OCI-LY7 (cell line): ENCODE measurements around the gene APOC3.

Source experiments
- EZH2phosphoT487 ChIP-seq: fragments of 200-600 bp; sonication (generic); IDR thresholded peaks from 2 replicates; pipeline ENCODE4 v1.6.1; 2018; ENCODE audit warnings: low read depth, borderline replicate concordance, mild to moderate bottlenecking, mixed run types, antibody characterized with exemption, low read length, moderate library complexity, mixed read lengths
- TF ChIP-seq, protein P1 (sequence below): fragments of 200-600 bp; sonication (generic); conservative IDR thresholded peaks from 2 replicates; pipeline ENCODE4 v1.5.1; 2014; ENCODE audit warnings: mild to moderate bottlenecking, antibody characterized with exemption, low read length, moderate library complexity, mixed read lengths

DNA sequence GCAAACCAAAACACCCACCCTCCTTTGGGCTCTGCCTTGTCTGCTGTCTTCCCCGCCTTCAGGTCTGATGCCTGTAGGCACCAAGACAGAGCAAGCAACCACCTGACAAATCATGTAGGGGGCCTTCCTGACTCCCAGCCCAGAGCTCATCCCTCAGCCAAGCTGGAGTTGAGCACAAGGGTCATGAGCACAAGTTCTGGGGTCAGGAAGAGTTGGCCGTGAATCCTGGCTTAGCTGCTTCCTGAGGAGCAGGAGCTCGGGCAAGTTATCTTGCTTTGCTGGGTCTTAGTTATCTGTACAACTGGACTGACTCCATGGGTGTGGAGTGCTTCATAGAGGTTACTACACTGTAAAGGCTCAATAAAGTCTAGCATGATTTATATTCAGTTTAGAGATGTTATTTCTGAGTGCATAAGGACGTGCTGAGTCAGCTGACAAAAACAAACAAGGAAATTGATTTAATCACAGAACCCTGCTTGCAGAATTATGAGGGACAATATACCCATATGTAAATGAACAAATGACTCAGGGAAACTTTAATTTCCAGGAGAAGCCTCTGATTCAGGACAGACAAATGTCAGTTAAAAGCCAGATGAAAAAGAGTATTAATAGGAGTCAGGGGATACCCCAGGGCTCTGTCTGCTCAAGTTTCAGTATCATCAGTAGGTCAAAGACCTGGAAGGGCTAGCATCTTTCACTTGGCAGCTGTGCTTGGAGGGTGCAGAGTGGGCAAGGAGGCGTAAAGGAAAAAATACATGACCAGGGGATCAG, 22.7 kb downstream of the APOC3 start:
- TF ChIP-seq, protein P1, sequence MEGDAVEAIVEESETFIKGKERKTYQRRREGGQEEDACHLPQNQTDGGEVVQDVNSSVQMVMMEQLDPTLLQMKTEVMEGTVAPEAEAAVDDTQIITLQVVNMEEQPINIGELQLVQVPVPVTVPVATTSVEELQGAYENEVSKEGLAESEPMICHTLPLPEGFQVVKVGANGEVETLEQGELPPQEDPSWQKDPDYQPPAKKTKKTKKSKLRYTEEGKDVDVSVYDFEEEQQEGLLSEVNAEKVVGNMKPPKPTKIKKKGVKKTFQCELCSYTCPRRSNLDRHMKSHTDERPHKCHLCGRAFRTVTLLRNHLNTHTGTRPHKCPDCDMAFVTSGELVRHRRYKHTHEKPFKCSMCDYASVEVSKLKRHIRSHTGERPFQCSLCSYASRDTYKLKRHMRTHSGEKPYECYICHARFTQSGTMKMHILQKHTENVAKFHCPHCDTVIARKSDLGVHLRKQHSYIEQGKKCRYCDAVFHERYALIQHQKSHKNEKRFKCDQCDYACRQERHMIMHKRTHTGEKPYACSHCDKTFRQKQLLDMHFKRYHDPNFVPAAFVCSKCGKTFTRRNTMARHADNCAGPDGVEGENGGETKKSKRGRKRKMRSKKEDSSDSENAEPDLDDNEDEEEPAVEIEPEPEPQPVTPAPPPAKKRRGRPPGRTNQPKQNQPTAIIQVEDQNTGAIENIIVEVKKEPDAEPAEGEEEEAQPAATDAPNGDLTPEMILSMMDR: no peak
- no peak for TF ChIP-seq EZH2phosphoT487
